ENCODE results near the gene CLSTN1. TPM values are rescaled to one million over a fixed set of nuclear protein-coding genes. Genes with fewer than 3 reads are reported as not detected.

Gene CLSTN1
- total RNA-seq, 1 experiment from 2014 or later = 100 TPM

DNA sequence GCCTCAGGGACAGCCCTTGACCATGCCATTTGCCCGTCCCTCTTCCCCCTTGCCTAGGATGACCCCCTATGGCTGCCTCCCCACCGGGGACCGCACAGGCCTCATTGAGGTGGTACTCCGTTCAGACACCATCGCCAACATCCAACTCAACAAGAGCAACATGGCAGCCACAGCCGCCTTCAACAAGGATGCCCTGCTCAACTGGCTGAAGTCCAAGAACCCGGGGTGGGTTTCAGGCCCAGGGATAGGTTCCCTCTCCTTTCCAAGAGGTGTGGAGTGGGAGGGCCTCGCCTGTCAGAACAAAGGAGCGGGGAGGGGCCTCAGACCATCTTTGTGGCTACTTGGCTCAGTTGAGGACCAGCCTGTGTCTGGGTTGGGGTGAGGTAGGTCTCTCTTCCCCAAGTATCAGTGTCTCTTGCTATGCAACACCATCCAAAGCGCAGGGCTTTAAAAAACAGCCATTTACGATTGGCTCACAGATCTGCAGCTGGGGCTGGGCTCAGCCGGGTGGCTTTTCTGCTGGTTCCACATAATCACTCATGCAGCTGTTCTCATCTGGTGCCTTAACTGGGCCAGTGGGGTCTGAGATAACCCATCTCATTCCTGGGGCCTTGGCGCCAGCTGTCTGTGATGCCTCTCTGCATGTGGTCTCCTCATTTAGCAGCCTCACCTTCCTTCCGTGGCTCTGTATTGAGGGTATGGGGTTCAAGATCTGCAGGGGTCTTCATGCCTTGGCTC is 100.5 kb downstream of the CLSTN1 start:
- Histone ChIP-seq H3K4me2 (ENCODE audit: insufficient read depth, insufficient read length, low read length) (no peak overlapping the region), H2BK12ac (ENCODE audit: insufficient read length, low read depth, low read length) (no peak overlapping the region), H2BK120ac (ENCODE audit: low read depth, low read length, poor library complexity, severe bottlenecking) (no peak overlapping the region), H2AFZ (ENCODE audit: low read length) (no peak overlapping the region), H3K18ac (ENCODE audit: insufficient read length, low read depth, low read length) (no peak overlapping the region), H3T11ph (ENCODE audit: low read length) (no peak overlapping the region), H3K27ac (ENCODE audit: insufficient read length, low read depth, low read length) (no peak overlapping the region), H2BK5ac (ENCODE audit: insufficient read length, low read length) (no peak overlapping the region), H4K8ac (replicated peaks; ENCODE audit: insufficient read length, low read depth, low read length) (no peak overlapping the region), H4K20me1 (ENCODE audit: control insufficient read depth, insufficient read depth, insufficient read length) (no peaks in the 10 kb centered on the region), H3K79me1 (ENCODE audit: insufficient read depth, low read depth, low read length, poor library complexity, severe bottlenecking) (no peaks in the 10 kb centered on the region), H4K5ac (ENCODE audit: insufficient read length, low read depth, low read length) (no peak overlapping the region), H3K23ac (ENCODE audit: insufficient read length, low read depth, low read length) (no peak overlapping the region), H3K9me3 (ENCODE audit: control insufficient read depth, low read depth, low read length) (no peaks in the 10 kb centered on the region), H3K14ac (ENCODE audit: insufficient read depth, low read length) (no peak overlapping the region), H2BK20ac (ENCODE audit: low read depth, low read length, poor library complexity, severe bottlenecking) (no peak overlapping the region), H3K79me2 (ENCODE audit: insufficient read depth, low read length) (no peaks in the 10 kb centered on the region), H4K91ac (ENCODE audit: insufficient read length, low read depth, low read length) (no peak overlapping the region), H2BK15ac (ENCODE audit: low read depth, low read length) (no peak overlapping the region), H2AK5ac (ENCODE audit: insufficient read length, low read length) (no peak overlapping the region), H3K4me1 (ENCODE audit: insufficient read depth, low read length) (no peaks in the 10 kb centered on the region), H3K9ac (ENCODE audit: extremely low read depth, insufficient read length, low read length) (no peak overlapping the region), H3K4ac (ENCODE audit: low read depth, low read length) (no peak overlapping the region), H3K56ac (ENCODE audit: insufficient read length, low read depth, low read length) (no peak overlapping the region), H3K23me2 (ENCODE audit: insufficient read length, low read depth, low read length, poor library complexity, severe bottlenecking) (peaks cover 3% of the 10 kb centered on the region), H3K27me3 (ENCODE audit: insufficient read depth, low read length) (no peaks in the 10 kb centered on the region)
- no peaks in the 10 kb centered on the region; the same call in 1 of the 2 replicates for H3K27me3 Mint-ChIP-seq (ENCODE audit: low read depth)
- TF ChIP-seq, protein P1, sequence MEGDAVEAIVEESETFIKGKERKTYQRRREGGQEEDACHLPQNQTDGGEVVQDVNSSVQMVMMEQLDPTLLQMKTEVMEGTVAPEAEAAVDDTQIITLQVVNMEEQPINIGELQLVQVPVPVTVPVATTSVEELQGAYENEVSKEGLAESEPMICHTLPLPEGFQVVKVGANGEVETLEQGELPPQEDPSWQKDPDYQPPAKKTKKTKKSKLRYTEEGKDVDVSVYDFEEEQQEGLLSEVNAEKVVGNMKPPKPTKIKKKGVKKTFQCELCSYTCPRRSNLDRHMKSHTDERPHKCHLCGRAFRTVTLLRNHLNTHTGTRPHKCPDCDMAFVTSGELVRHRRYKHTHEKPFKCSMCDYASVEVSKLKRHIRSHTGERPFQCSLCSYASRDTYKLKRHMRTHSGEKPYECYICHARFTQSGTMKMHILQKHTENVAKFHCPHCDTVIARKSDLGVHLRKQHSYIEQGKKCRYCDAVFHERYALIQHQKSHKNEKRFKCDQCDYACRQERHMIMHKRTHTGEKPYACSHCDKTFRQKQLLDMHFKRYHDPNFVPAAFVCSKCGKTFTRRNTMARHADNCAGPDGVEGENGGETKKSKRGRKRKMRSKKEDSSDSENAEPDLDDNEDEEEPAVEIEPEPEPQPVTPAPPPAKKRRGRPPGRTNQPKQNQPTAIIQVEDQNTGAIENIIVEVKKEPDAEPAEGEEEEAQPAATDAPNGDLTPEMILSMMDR (conservative IDR thresholded peaks at IDR 0.05) = no peak
- peaks cover 2 to 8% of the 10 kb centered on the region in 2 experiments; a peak in 3 of 4 replicates for H3K4me1 Mint-ChIP-seq
- no peak for DNase-seq
- H3K9me3 Mint-ChIP-seq = peaks cover 6% of the 10 kb centered on the region in 2 experiments; a peak in 4 of 5 replicates
- peaks cover 22 to 38% (median 33%) of the 10 kb centered on the region in 3 experiments for H3K36me3 Mint-ChIP-seq (ENCODE audit: insufficient read depth in 1 of 3, low read depth in 3 of 3)
- no peak overlapping the region for H3K4me3 Mint-ChIP-seq
- no peak overlapping the region for H3K27ac Mint-ChIP-seq
- no CpG with 5 or more reads among the region's 14 CpGs for WGBS (ENCODE audit: extremely low coverage, insufficient read length, low lambda C conversion rate)
